Measurements from ENCODE around the gene ZNF839. TPM values are rescaled to one million over a fixed set of nuclear protein-coding genes. Genes with fewer than 3 reads are reported as not detected.

ZNF839 gene
- 6.9 TPM for polyA plus RNA-seq (2013, experiment 1 of 2)
- 10.3 TPM for polyA plus RNA-seq (2013, experiment 2 of 2)

GRCh38 chr14:102319351-102320032, at the start of gene ZNF839:
Gene ZNF839 (plus strand): TSS chr14:102319746. CDS start chr14:102319766, 20 bp downstream.
- H3K27ac ChIP-seq (ENCODE audit: low read depth, low read length), result peak within 1 kb of the TSS; percentile 61

GRCh38 chr14:102272392-102272791, 47.2 kb upstream of the ZNF839 start:
- Histone ChIP-seq H3K27ac (ENCODE audit: low read depth, low read length) (no peak overlapping the region), H3K9ac (ENCODE audit: low read depth, low read length) (no peak overlapping the region), H3K36me3 (ENCODE audit: insufficient read depth, low read length) (no peaks in the 10 kb centered on the region), H3K9me3 (ENCODE audit: insufficient read depth, low read depth, low read length) (peaks cover 2% of the 10 kb centered on the region; the same call in 1 of the 2 replicates), H3K4me1 (ENCODE audit: insufficient read depth, low read length) (no peaks in the 10 kb centered on the region), H3K4me3 (ENCODE audit: low read length) (no peak overlapping the region), H3K27me3 (ENCODE audit: insufficient read depth, low read length) (no peaks in the 10 kb centered on the region)
- 96% methylated on average over 5 of the region's 5 CpGs for WGBS

More at GRCh38 chr14:102319351-102320032, at the start of gene ZNF839:
- H3K4me3 ChIP-seq (ENCODE audit: low read length), result peak within 1 kb of the TSS; percentile 96
- no peaks in the 10 kb centered on the region for H3K9me3 ChIP-seq (ENCODE audit: insufficient read depth, low read depth, low read length)
- peaks cover 3% of the 10 kb centered on the region; the same call in 1 of the 2 replicates for H3K36me3 ChIP-seq (ENCODE audit: insufficient read depth, low read length)
- WGBS, result 1% methylated on average over 71 of the region's 71 CpGs
- peaks cover 10% of the 10 kb centered on the region for H3K27me3 ChIP-seq (ENCODE audit: insufficient read depth, low read length)
- H3K9ac ChIP-seq (ENCODE audit: low read depth, low read length), result peak within 1 kb of the TSS; percentile 86
- peaks cover 10% of the 10 kb centered on the region; the same call in 1 of the 2 replicates for H3K4me1 ChIP-seq (ENCODE audit: insufficient read depth, low read length)

DNA sequence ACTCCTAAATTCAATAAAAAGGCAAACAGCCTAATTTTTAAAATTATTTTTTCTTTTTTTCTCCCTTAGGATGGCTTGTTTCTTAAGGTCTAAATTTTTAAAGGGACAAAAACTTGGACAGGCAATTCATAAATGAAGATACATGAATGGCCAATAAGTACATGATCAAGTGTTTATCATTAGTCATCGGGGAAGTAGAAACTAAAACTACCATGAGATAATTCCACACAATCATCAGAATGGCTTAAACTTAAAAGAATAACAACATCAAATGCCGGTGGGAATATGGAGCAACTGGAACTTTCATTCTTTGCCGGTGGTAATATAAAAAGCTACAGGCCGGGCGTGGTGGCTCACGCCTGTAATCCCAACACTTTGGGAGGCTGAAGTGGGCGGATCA, 43.7 kb upstream of the ZNF839 start:
- no peaks in the 10 kb centered on the region for H3K27me3 ChIP-seq (ENCODE audit: insufficient read depth, low read length)
- H3K27ac ChIP-seq (ENCODE audit: low read depth, low read length), result no peak overlapping the region
- WGBS, result 93% methylated on average over 7 of the region's 7 CpGs
- H3K36me3 ChIP-seq (ENCODE audit: insufficient read depth, low read length), result no peaks in the 10 kb centered on the region
- H3K4me3 ChIP-seq (ENCODE audit: low read length), result no peak overlapping the region
- H3K4me1 ChIP-seq (ENCODE audit: insufficient read depth, low read length), result peaks cover 10% of the 10 kb centered on the region; the same call in 1 of the 2 replicates
- H3K9me3 ChIP-seq (ENCODE audit: insufficient read depth, low read depth, low read length), result peaks cover 2% of the 10 kb centered on the region; the same call in 1 of the 2 replicates
- no peak overlapping the region for H3K9ac ChIP-seq (ENCODE audit: low read depth, low read length)

- no peak overlapping the region for H3K4me3 ChIP-seq (ENCODE audit: low read length)
- peaks cover 10% of the 10 kb centered on the region; the same call in 1 of the 2 replicates for H3K4me1 ChIP-seq (ENCODE audit: insufficient read depth, low read length)
- WGBS, result 82% methylated on average over 7 of the region's 7 CpGs
- no peaks in the 10 kb centered on the region for H3K27me3 ChIP-seq (ENCODE audit: insufficient read depth, low read length)
- no peak overlapping the region for H3K9ac ChIP-seq (ENCODE audit: low read depth, low read length)
- H3K36me3 ChIP-seq (ENCODE audit: insufficient read depth, low read length), result no peaks in the 10 kb centered on the region
- peaks cover 2% of the 10 kb centered on the region; the same call in 1 of the 2 replicates for H3K9me3 ChIP-seq (ENCODE audit: insufficient read depth, low read depth, low read length)
- no peak overlapping the region for H3K27ac ChIP-seq (ENCODE audit: low read depth, low read length)
Measured at GRCh38 chr14:102277874-102278630, 41.5 kb upstream of the ZNF839 start.

GRCh38 chr14:102278631-102278935, 41.0 kb upstream of the ZNF839 start:
- H3K4me1 ChIP-seq (ENCODE audit: insufficient read depth, low read length), result peaks cover 10% of the 10 kb centered on the region; the same call in 1 of the 2 replicates
- no peak overlapping the region for H3K4me3 ChIP-seq (ENCODE audit: low read length)
- peaks cover 2% of the 10 kb centered on the region; the same call in 1 of the 2 replicates for H3K9me3 ChIP-seq (ENCODE audit: insufficient read depth, low read depth, low read length)
- WGBS, result 88% methylated on average over 5 of the region's 6 CpGs
- H3K36me3 ChIP-seq (ENCODE audit: insufficient read depth, low read length), result no peaks in the 10 kb centered on the region
- H3K27ac ChIP-seq (ENCODE audit: low read depth, low read length), result no peak overlapping the region
- no peaks in the 10 kb centered on the region for H3K27me3 ChIP-seq (ENCODE audit: insufficient read depth, low read length)
- H3K9ac ChIP-seq (ENCODE audit: low read depth, low read length), result no peak overlapping the region

DNA sequence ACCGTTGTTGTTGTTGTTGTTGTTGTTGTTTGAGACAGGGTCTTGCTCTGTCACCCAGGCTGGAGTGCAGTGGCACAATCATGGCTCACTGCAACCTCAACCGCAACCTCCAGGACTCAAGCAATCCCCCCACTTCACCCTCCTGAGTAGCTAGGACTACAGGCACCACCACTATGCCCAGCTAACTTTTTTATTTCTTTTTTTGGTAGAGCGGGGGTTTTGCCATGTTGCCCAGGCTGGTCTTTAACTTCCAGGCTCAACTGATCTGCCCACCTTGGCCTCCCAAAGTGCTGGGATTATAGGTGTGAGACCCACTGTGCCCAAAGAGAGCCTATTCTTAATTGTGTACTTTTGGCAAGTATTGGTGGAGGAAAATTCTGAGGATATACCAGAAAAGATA, 40.3 kb upstream of the ZNF839 start:
- peaks cover 10% of the 10 kb centered on the region; the same call in 1 of the 2 replicates for H3K4me1 ChIP-seq (ENCODE audit: insufficient read depth, low read length)
- WGBS, result 96% methylated on average over 2 of the region's 3 CpGs
- no peak overlapping the region for H3K9ac ChIP-seq (ENCODE audit: low read depth, low read length)
- H3K9me3 ChIP-seq (ENCODE audit: insufficient read depth, low read depth, low read length), result peaks cover 2% of the 10 kb centered on the region; the same call in 1 of the 2 replicates
- no peak overlapping the region for H3K4me3 ChIP-seq (ENCODE audit: low read length)
- H3K27me3 ChIP-seq (ENCODE audit: insufficient read depth, low read length), result no peaks in the 10 kb centered on the region
- H3K27ac ChIP-seq (ENCODE audit: low read depth, low read length), result no peak overlapping the region
- H3K36me3 ChIP-seq (ENCODE audit: insufficient read depth, low read length), result no peaks in the 10 kb centered on the region

DNA sequence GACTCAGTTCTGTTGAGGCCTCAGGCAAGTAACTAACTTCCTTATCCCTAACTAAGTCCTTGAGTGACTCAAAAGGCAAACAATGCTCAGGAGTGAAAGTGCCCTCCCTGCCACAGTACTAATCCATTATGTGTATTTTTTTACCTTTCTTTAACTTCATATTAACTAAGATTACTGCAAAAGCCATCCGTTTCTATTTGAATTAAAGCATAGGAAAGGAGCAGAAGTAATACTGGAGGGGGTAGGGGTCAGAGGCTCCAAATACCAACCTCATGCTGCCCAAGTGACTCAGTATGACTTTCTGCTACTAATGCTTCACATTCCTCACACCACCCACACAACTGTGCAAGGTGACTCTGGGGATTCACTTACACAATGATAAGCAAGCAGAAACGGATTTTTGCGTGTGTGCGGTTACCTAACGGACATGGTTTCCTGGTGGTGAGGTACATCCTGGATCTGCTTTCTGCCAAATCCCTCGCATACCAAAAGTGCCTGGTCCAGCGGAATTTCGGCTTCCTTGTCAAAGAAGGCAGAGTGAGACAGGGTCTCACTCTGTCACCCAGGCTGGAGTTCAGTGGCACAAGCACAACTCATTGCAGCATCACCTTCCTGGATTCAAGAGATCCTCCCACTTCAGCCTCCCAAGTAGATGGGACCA, 39.7 kb upstream of the ZNF839 start:
- Histone ChIP-seq H3K27ac (ENCODE audit: low read depth, low read length) (no peak overlapping the region), H3K27me3 (ENCODE audit: insufficient read depth, low read length) (no peaks in the 10 kb centered on the region), H3K4me3 (ENCODE audit: low read length) (no peak overlapping the region), H3K9me3 (ENCODE audit: insufficient read depth, low read depth, low read length) (peaks cover 2% of the 10 kb centered on the region; the same call in 1 of the 2 replicates), H3K4me1 (ENCODE audit: insufficient read depth, low read length) (peaks cover 10% of the 10 kb centered on the region; the same call in 1 of the 2 replicates), H3K36me3 (ENCODE audit: insufficient read depth, low read length) (no peaks in the 10 kb centered on the region), H3K9ac (ENCODE audit: low read depth, low read length) (no peak overlapping the region)
- 89% methylated on average over 8 of the region's 8 CpGs for WGBS

- Histone ChIP-seq H3K36me3 (ENCODE audit: insufficient read depth, low read length) (no peaks in the 10 kb centered on the region), H3K4me1 (ENCODE audit: insufficient read depth, low read length) (peaks cover 10% of the 10 kb centered on the region; the same call in 1 of the 2 replicates), H3K27me3 (ENCODE audit: insufficient read depth, low read length) (no peaks in the 10 kb centered on the region), H3K4me3 (ENCODE audit: low read length) (no peak overlapping the region), H3K9ac (ENCODE audit: low read depth, low read length) (no peak overlapping the region), H3K9me3 (ENCODE audit: insufficient read depth, low read depth, low read length) (peaks cover 2% of the 10 kb centered on the region; the same call in 1 of the 2 replicates), H3K27ac (ENCODE audit: low read depth, low read length) (no peak overlapping the region)
- 92% methylated on average over 8 of the region's 8 CpGs for WGBS
Measured at GRCh38 chr14:102280376-102280962, 39.1 kb upstream of the ZNF839 start.

GRCh38 chr14:102282751-102283465, 36.6 kb upstream of the ZNF839 start:
- H3K9me3 ChIP-seq (ENCODE audit: insufficient read depth, low read depth, low read length), result no peaks in the 10 kb centered on the region
- peaks cover 10% of the 10 kb centered on the region; the same call in 1 of the 2 replicates for H3K4me1 ChIP-seq (ENCODE audit: insufficient read depth, low read length)
- no peaks in the 10 kb centered on the region for H3K27me3 ChIP-seq (ENCODE audit: insufficient read depth, low read length)
- no peak overlapping the region for H3K27ac ChIP-seq (ENCODE audit: low read depth, low read length)
- WGBS, result 91% methylated on average over 8 of the region's 9 CpGs
- no peaks in the 10 kb centered on the region for H3K36me3 ChIP-seq (ENCODE audit: insufficient read depth, low read length)
- H3K4me3 ChIP-seq (ENCODE audit: low read length), result no peak overlapping the region
- no peak overlapping the region for H3K9ac ChIP-seq (ENCODE audit: low read depth, low read length)

DNA sequence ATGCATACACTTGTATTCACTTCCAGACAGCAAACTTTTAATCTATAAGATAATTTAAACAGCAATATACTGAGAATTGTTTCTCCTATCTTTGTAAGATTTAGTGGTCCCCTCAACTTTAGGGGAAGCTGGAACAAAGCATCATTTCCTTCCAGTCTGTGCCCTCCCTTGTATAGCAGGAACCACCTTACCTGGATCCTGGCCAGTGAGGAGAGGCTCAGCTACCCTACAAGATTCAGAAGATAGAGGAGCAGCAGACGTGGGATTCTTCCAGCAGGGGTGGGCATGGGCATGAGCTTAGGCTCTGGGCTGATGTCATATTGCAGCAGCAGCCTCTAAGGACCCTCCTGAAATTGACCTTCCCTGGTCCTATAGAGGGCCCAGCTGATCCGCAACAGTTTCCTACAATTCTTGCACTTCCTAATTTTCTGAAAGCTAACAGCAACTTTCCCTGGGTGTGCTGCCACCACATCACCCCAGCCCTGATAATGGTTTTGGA, 35.9 kb upstream of the ZNF839 start:
- WGBS, result 86% methylated on average over 2 of the region's 2 CpGs

More for the DNA sequence above, 35.9 kb upstream of the ZNF839 start:
- H3K27me3 ChIP-seq (ENCODE audit: insufficient read depth, low read length), result no peaks in the 10 kb centered on the region
- no peak overlapping the region for H3K4me3 ChIP-seq (ENCODE audit: low read length)
- no peaks in the 10 kb centered on the region for H3K9me3 ChIP-seq (ENCODE audit: insufficient read depth, low read depth, low read length)
- no peak overlapping the region for H3K27ac ChIP-seq (ENCODE audit: low read depth, low read length)
- H3K4me1 ChIP-seq (ENCODE audit: insufficient read depth, low read length), result peaks cover 10% of the 10 kb centered on the region; the same call in 1 of the 2 replicates
- H3K36me3 ChIP-seq (ENCODE audit: insufficient read depth, low read length), result no peaks in the 10 kb centered on the region
- no peak overlapping the region for H3K9ac ChIP-seq (ENCODE audit: low read depth, low read length)
